Neural cell (in vitro differentiated cells): Measurements from ENCODE around the gene ADAMTS18. TPM values are rescaled to one million over a fixed set of nuclear protein-coding genes. Genes with fewer than 3 reads are reported as not detected.

Experiments
- H2AFZ ChIP-seq: fragments of 200-600, 300-800 bp; sonication (generic), shearing (Covaris generic); 2 replicates; pipeline ENCODE4 v1.6.0; 2014; ENCODE audit warnings: low read depth, mild to moderate bottlenecking, antibody characterized with exemption, low read length, moderate library complexity
- H3F3A ChIP-seq: fragments of 200-600 bp; shearing (Covaris generic); 2 replicates; pipeline ENCODE4 v1.6.1; 2016; ENCODE audit warnings: mild to moderate bottlenecking, moderate library complexity, mixed read lengths, antibody characterized with exemption, low read length; ENCODE audit not compliant: insufficient read depth, poor library complexity, severe bottlenecking
- H3K27ac ChIP-seq: fragments of 200-600, 300-800 bp; sonication (generic), shearing (Covaris generic); 2 replicates; pipeline ENCODE4 v1.5.1; 2014; ENCODE audit warnings: mild to moderate bottlenecking, low read length, moderate library complexity
- H3K27me3 ChIP-seq: fragments of 300-800, 200-600 bp; sonication (generic), shearing (Covaris generic); 2 replicates; pipeline ENCODE4 v1.6.0; 2014; ENCODE audit warnings: mild to moderate bottlenecking, low read depth, low read length, moderate library complexity; ENCODE audit not compliant: insufficient read depth
- H3K36me3 ChIP-seq: fragments of 300-800, 200-600 bp; sonication (generic), shearing (Covaris generic); 2 replicates; pipeline ENCODE4 v1.5.1; 2014; ENCODE audit warnings: mild to moderate bottlenecking, antibody characterized with exemption, low read length, moderate library complexity; ENCODE audit not compliant: insufficient read depth
- H3K4me2 ChIP-seq: fragments of 300-800, 200-600 bp; sonication (generic), shearing (Covaris generic); 2 replicates; pipeline ENCODE4 v1.6.0; 2014; ENCODE audit warnings: mild to moderate bottlenecking, low read length
- H3K4me3 ChIP-seq: fragments of 300-800, 200-600 bp; sonication (generic), shearing (Covaris generic); 2 replicates; pipeline ENCODE4 v1.5.1; 2014; ENCODE audit warnings: mild to moderate bottlenecking, low read length, moderate library complexity
- H3K79me2 ChIP-seq: fragments of 200-600 bp; shearing (Covaris generic); replicated peaks from 2 replicates; pipeline ENCODE4 v1.6.0; 2014; ENCODE audit warnings: mild to moderate bottlenecking, low read length, moderate library complexity; ENCODE audit not compliant: insufficient read depth
- H3K9ac ChIP-seq: fragments of 300-800, 200-600 bp; sonication (generic), shearing (Covaris generic); 2 replicates; pipeline ENCODE4 v1.6.1; 2016; ENCODE audit warnings: mild to moderate bottlenecking, low read length, mixed read lengths
- H3K9me2 ChIP-seq: fragments of 200-600 bp; shearing (Covaris generic); 2 replicates; pipeline ENCODE4 v1.6.1; 2016; ENCODE audit warnings: mild to moderate bottlenecking, low read length, mixed read lengths; ENCODE audit not compliant: insufficient read depth
- H3K9me3 ChIP-seq: fragments of 200-600, 300-800 bp; sonication (generic), shearing (Covaris generic); 2 replicates; pipeline ENCODE4 v1.6.1; 2016; ENCODE audit warnings: mild to moderate bottlenecking, mixed run types, low read length, moderate library complexity, mixed read lengths
- H4K20me1 ChIP-seq: fragments of 200-600 bp; shearing (Covaris generic); 2 replicates; pipeline ENCODE4 v1.6.1; 2016; ENCODE audit warnings: mild to moderate bottlenecking, mixed run types; ENCODE audit not compliant: insufficient read depth
- CTCF ChIP-seq: fragments of 450-650 bp; IDR thresholded peaks from 2 replicates; pipeline ENCODE4 v1.5.1; 2014; ENCODE audit warnings: antibody characterized with exemption, mild to moderate bottlenecking, moderate library complexity; ENCODE audit not compliant: poor library complexity, severe bottlenecking
- EP300 ChIP-seq: fragments of 450-650 bp; conservative IDR thresholded peaks from 2 replicates; pipeline ENCODE4 v1.6.1; 2014; ENCODE audit warnings: antibody characterized with exemption, mild to moderate bottlenecking, moderate library complexity; ENCODE audit not compliant: poor library complexity, severe bottlenecking
- EZH2 ChIP-seq: fragments of 200-600, 300-800 bp; shearing (Covaris generic), sonication (generic); IDR thresholded peaks from 2 replicates; pipeline ENCODE4 v1.6.1; 2014; ENCODE audit warnings: antibody characterized with exemption, low read length, borderline replicate concordance, mild to moderate bottlenecking; ENCODE audit not compliant: insufficient read depth, poor library complexity, severe bottlenecking
- MXI1 ChIP-seq: fragments of 450-650 bp; conservative IDR thresholded peaks from 2 replicates; pipeline ENCODE4 v1.6.1; 2014; ENCODE audit warnings: antibody characterized with exemption, mild to moderate bottlenecking; ENCODE audit not compliant: poor library complexity, severe bottlenecking
- POLR2AphosphoS5 ChIP-seq: IDR thresholded peaks from 2 replicates; pipeline ENCODE4 v1.6.1; 2012
- RAD21 ChIP-seq: fragments of 450-650 bp; conservative IDR thresholded peaks from 2 replicates; pipeline ENCODE4 v1.6.1; 2014; ENCODE audit warnings: antibody characterized with exemption, mild to moderate bottlenecking, moderate library complexity
- REST ChIP-seq: IDR thresholded peaks from 2 replicates; pipeline ENCODE4 v1.6.1; 2012; ENCODE audit warnings: borderline replicate concordance
- SMC3 ChIP-seq: fragments of 450-650 bp; conservative IDR thresholded peaks from 2 replicates; pipeline ENCODE4 v1.6.1; 2014; ENCODE audit warnings: antibody characterized with exemption, mild to moderate bottlenecking, moderate library complexity; ENCODE audit not compliant: poor library complexity
- TAF1 ChIP-seq: IDR thresholded peaks from 2 replicates; pipeline ENCODE4 v1.6.1; 2012; ENCODE audit warnings: low read depth
- polyA plus RNA-seq: library from polyadenylated mRNA; depleted of rRNA; stranded (reverse); fragments of >200 nt; gene quantifications from 2 replicates; pipeline ENCODE4 v1.2.3, GENCODE V29; 2014

Gene ADAMTS18
- polyA plus RNA-seq, 1 donor from 2014 or later, result 1.3 TPM

- Histone ChIP-seq H3K9ac (no peak overlapping the region), H3K79me2 (no peaks in the 10 kb centered on the region), H4K20me1 (no peaks in the 10 kb centered on the region), H3K9me2 (no peaks in the 10 kb centered on the region), H3F3A (no peaks in the 10 kb centered on the region), H3K27ac (no peak overlapping the region), H2AFZ (no peak overlapping the region), H3K4me3 (no peak overlapping the region), H3K36me3 (no peaks in the 10 kb centered on the region), H3K27me3 (no peaks in the 10 kb centered on the region), H3K9me3 (no peaks in the 10 kb centered on the region), H3K4me2 (no peak overlapping the region)
- no peak for TF ChIP-seq EZH2
- TF ChIP-seq TAF1, result no peak
- no peak for TF ChIP-seq RAD21
- no peak for TF ChIP-seq POLR2AphosphoS5
- no peak for TF ChIP-seq SMC3
- no peak for TF ChIP-seq CTCF
- no peak for TF ChIP-seq EP300
- TF ChIP-seq MXI1, result no peak
- no peak for TF ChIP-seq REST
These were observed 28.1 kb upstream of the ADAMTS18 start for GRCh38 chr16:77462894-77463293.

GRCh38 chr16:77459534-77460254 is 24.9 kb upstream of the ADAMTS18 start:
- H3K79me2 ChIP-seq, result no peaks in the 10 kb centered on the region
- H3K9me3 ChIP-seq, result no peaks in the 10 kb centered on the region
- TF ChIP-seq RAD21 (no peak), MXI1 (no peak), SMC3 (no peak), EZH2 (no peak), EP300 (no peak), REST (no peak), POLR2AphosphoS5 (no peak)
- H3K9ac ChIP-seq, result no peak overlapping the region
- no peak overlapping the region for H2AFZ ChIP-seq
- no peaks in the 10 kb centered on the region for H3K9me2 ChIP-seq
- H3K27me3 ChIP-seq, result no peaks in the 10 kb centered on the region
- H3F3A ChIP-seq, result no peaks in the 10 kb centered on the region
- H3K27ac ChIP-seq, result no peak overlapping the region
- no peak overlapping the region for H3K4me2 ChIP-seq
- no peak overlapping the region for H3K4me3 ChIP-seq
- H4K20me1 ChIP-seq, result no peaks in the 10 kb centered on the region
- no peaks in the 10 kb centered on the region for H3K36me3 ChIP-seq
